Activated CD4-positive, CD25-positive, alpha-beta regulatory T cell (primary cell): ENCODE measurements around the gene TMCO5A.
"Not testable (repeated sequence)": the region's sequence is repeated elsewhere in the genome, so short reads cannot be mapped to it uniquely, and the experiment has no call there.

Experiments
- DNase-seq, 4 experiments: peaks; one replicate each; lab custom pipeline; 2025; lab: John Stamatoyannopoulos, UW

The TMCO5A gene

GRCh38 chr15:37934340-37934739 lies at the start of gene TMCO5A:
Gene TMCO5A, plus strand, starts transcription at chr15:37934640. Its CDS starts 1,684 bp downstream, at chr15:37936324.
- DNase-seq = no peak

- DNase-seq = no peak
Observed at GRCh38 chr15:37885651-37886050, 48.8 kb upstream of the TMCO5A start.

- no peak for DNase-seq
Observed at GRCh38 chr15:37888356-37888755, 46.1 kb upstream of the TMCO5A start.

- no peak for DNase-seq
Observed at GRCh38 chr15:37891766-37892368, 42.6 kb upstream of the TMCO5A start.

- no peak for DNase-seq
Observed at GRCh38 chr15:37893309-37893708, 41.1 kb upstream of the TMCO5A start.

GRCh38 chr15:37898362-37898761 lies 36.1 kb upstream of the TMCO5A start:
- no peak for DNase-seq

GRCh38 chr15:37900326-37901221 lies 33.9 kb upstream of the TMCO5A start:
- no peak for DNase-seq

GRCh38 chr15:37902126-37902525 lies 32.3 kb upstream of the TMCO5A start:
- no peak for DNase-seq

- no peak for DNase-seq
Observed at GRCh38 chr15:37903919-37904625, 30.4 kb upstream of the TMCO5A start.

- DNase-seq = no peak
Observed at GRCh38 chr15:37907136-37907535, 27.3 kb upstream of the TMCO5A start.

- DNase-seq = no peak
Observed at GRCh38 chr15:37921527-37922385, 12.7 kb upstream of the TMCO5A start.

GRCh38 chr15:37926136-37926535 lies 8.3 kb upstream of the TMCO5A start:
- DNase-seq = no peak

- no peak for DNase-seq
Observed at GRCh38 chr15:37929238-37929637, 5.2 kb upstream of the TMCO5A start.

GRCh38 chr15:37931321-37931720 lies 3.1 kb upstream of the TMCO5A start:
- DNase-seq = no peak

GRCh38 chr15:37931868-37932267 lies 2.6 kb upstream of the TMCO5A start:
- no peak for DNase-seq

- DNase-seq = no peak
Observed at GRCh38 chr15:37932549-37932948, 1.9 kb upstream of the TMCO5A start.

GRCh38 chr15:37933666-37934065 lies 774 bp upstream of the TMCO5A start:
- no peak for DNase-seq

- DNase-seq = no peak
Observed at GRCh38 chr15:37940876-37941275, 6.4 kb downstream of the TMCO5A start.

- DNase-seq = no peak
Observed at GRCh38 chr15:37941779-37942178, 7.3 kb downstream of the TMCO5A start.

- no peak for DNase-seq
Observed at GRCh38 chr15:37951999-37952398, 17.6 kb downstream of the TMCO5A start.

GRCh38 chr15:37960742-37961141 lies 26.3 kb downstream of the TMCO5A start:
- DNase-seq = not testable (repeated sequence)

- no peak for DNase-seq
Observed at GRCh38 chr15:37967788-37968187, 33.3 kb downstream of the TMCO5A start.
